ENCODE data around the gene LSAMP. TPM values are rescaled to one million over a fixed set of nuclear protein-coding genes. Genes with fewer than 3 reads are reported as not detected.

LSAMP gene
- total RNA-seq, 1 donor from 2014 or later = not detected

- peaks cover 2% of the 10 kb centered on the region for H3K27me3 Mint-ChIP-seq
- intact Hi-C loops (cut with micrococcal nuclease) = no loop called here
- no peaks in the 10 kb centered on the region for H3K9me3 Mint-ChIP-seq
- H3K4me3 Mint-ChIP-seq = no peak overlapping the region
- no peak for DNase-seq
- no peaks in the 10 kb centered on the region for H3K4me1 Mint-ChIP-seq
- no peaks in the 10 kb centered on the region for H3K36me3 Mint-ChIP-seq (ENCODE audit: low read depth)
- H3K27ac Mint-ChIP-seq = no peak overlapping the region
Measured at GRCh38 chr3:115958526-115958925, 486.8 kb downstream of the LSAMP start.

- Mint-ChIP-seq H3K36me3 (ENCODE audit: low read depth) (no peaks in the 10 kb centered on the region), H3K4me3 (no peak overlapping the region), H3K9me3 (no peaks in the 10 kb centered on the region), H3K4me1 (no peaks in the 10 kb centered on the region), H3K27ac (no peak overlapping the region), H3K27me3 (no peaks in the 10 kb centered on the region)
- intact Hi-C loops (cut with micrococcal nuclease) = no loop called here
- no peak for DNase-seq
Measured at GRCh38 chr3:115947325-115947724, 498.0 kb downstream of the LSAMP start.

- H3K9me3 Mint-ChIP-seq = no peaks in the 10 kb centered on the region
- H3K36me3 Mint-ChIP-seq (ENCODE audit: low read depth) = no peaks in the 10 kb centered on the region
- no peak for DNase-seq
- intact Hi-C loops (cut with micrococcal nuclease) = no loop called here
- H3K27me3 Mint-ChIP-seq = no peaks in the 10 kb centered on the region
- no peak overlapping the region for H3K27ac Mint-ChIP-seq
- H3K4me1 Mint-ChIP-seq = no peaks in the 10 kb centered on the region
- H3K4me3 Mint-ChIP-seq = no peak overlapping the region
Measured at GRCh38 chr3:115943579-115943978, 501.7 kb downstream of the LSAMP start.

- Mint-ChIP-seq H3K27me3 (no peaks in the 10 kb centered on the region), H3K36me3 (ENCODE audit: low read depth) (no peaks in the 10 kb centered on the region), H3K27ac (no peak overlapping the region), H3K4me3 (no peak overlapping the region), H3K4me1 (no peaks in the 10 kb centered on the region), H3K9me3 (no peaks in the 10 kb centered on the region)
- DNase-seq = no peak
- intact Hi-C loops (cut with micrococcal nuclease) = no loop called here
Measured at GRCh38 chr3:115937054-115937453, 508.2 kb downstream of the LSAMP start.

GRCh38 chr3:115932807-115933206 lies 512.5 kb downstream of the LSAMP start:
- H3K4me3 Mint-ChIP-seq = no peak overlapping the region
- H3K36me3 Mint-ChIP-seq (ENCODE audit: low read depth) = no peaks in the 10 kb centered on the region
- no peak for DNase-seq
- intact Hi-C loops (cut with micrococcal nuclease) = no loop called here
- H3K4me1 Mint-ChIP-seq = no peaks in the 10 kb centered on the region
- no peak overlapping the region for H3K27ac Mint-ChIP-seq
- H3K9me3 Mint-ChIP-seq = no peaks in the 10 kb centered on the region
- H3K27me3 Mint-ChIP-seq = no peaks in the 10 kb centered on the region

- Mint-ChIP-seq H3K9me3 (no peaks in the 10 kb centered on the region), H3K27me3 (no peaks in the 10 kb centered on the region), H3K36me3 (ENCODE audit: low read depth) (no peaks in the 10 kb centered on the region), H3K4me3 (no peak overlapping the region), H3K4me1 (no peaks in the 10 kb centered on the region), H3K27ac (no peak overlapping the region)
- DNase-seq = no peak
- intact Hi-C loops (cut with micrococcal nuclease) = no loop called here
Measured at GRCh38 chr3:115931581-115931980, 513.7 kb downstream of the LSAMP start.

GRCh38 chr3:115930922-115931321 lies 514.4 kb downstream of the LSAMP start:
- Mint-ChIP-seq H3K4me3 (no peak overlapping the region), H3K27ac (no peak overlapping the region), H3K4me1 (no peaks in the 10 kb centered on the region), H3K36me3 (ENCODE audit: low read depth) (no peaks in the 10 kb centered on the region), H3K27me3 (no peaks in the 10 kb centered on the region), H3K9me3 (no peaks in the 10 kb centered on the region)
- intact Hi-C loops (cut with micrococcal nuclease) = no loop called here
- no peak for DNase-seq

GRCh38 chr3:115930168-115930567 lies 515.1 kb downstream of the LSAMP start:
- Mint-ChIP-seq H3K27me3 (no peaks in the 10 kb centered on the region), H3K4me1 (no peaks in the 10 kb centered on the region), H3K4me3 (no peak overlapping the region), H3K36me3 (ENCODE audit: low read depth) (no peaks in the 10 kb centered on the region), H3K27ac (no peak overlapping the region), H3K9me3 (no peaks in the 10 kb centered on the region)
- intact Hi-C loops (cut with micrococcal nuclease) = no loop called here
- DNase-seq = no peak

GRCh38 chr3:115928376-115928775 lies 516.9 kb downstream of the LSAMP start:
- no peak overlapping the region for H3K4me3 Mint-ChIP-seq
- DNase-seq = no peak
- intact Hi-C loops (cut with micrococcal nuclease) = no loop called here
- H3K36me3 Mint-ChIP-seq (ENCODE audit: low read depth) = no peaks in the 10 kb centered on the region
- H3K9me3 Mint-ChIP-seq = no peaks in the 10 kb centered on the region
- H3K27me3 Mint-ChIP-seq = no peaks in the 10 kb centered on the region
- H3K27ac Mint-ChIP-seq = no peak overlapping the region
- H3K4me1 Mint-ChIP-seq = no peaks in the 10 kb centered on the region

- no peaks in the 10 kb centered on the region for H3K4me1 Mint-ChIP-seq
- H3K27me3 Mint-ChIP-seq = no peaks in the 10 kb centered on the region
- no peak for DNase-seq
- H3K27ac Mint-ChIP-seq = no peak overlapping the region
- intact Hi-C loops (cut with micrococcal nuclease) = no loop called here
- no peaks in the 10 kb centered on the region for H3K9me3 Mint-ChIP-seq
- no peaks in the 10 kb centered on the region for H3K36me3 Mint-ChIP-seq (ENCODE audit: low read depth)
- no peak overlapping the region for H3K4me3 Mint-ChIP-seq
Measured at GRCh38 chr3:115927197-115927596, 518.1 kb downstream of the LSAMP start.

- Mint-ChIP-seq H3K9me3 (no peaks in the 10 kb centered on the region), H3K27me3 (no peaks in the 10 kb centered on the region), H3K4me1 (no peaks in the 10 kb centered on the region), H3K4me3 (no peak overlapping the region), H3K27ac (no peak overlapping the region), H3K36me3 (ENCODE audit: low read depth) (no peaks in the 10 kb centered on the region)
- no peak for DNase-seq
- intact Hi-C loops (cut with micrococcal nuclease) = no loop called here
Measured at GRCh38 chr3:115922681-115923347, 522.5 kb downstream of the LSAMP start.

- H3K27ac Mint-ChIP-seq = no peak overlapping the region
- no peaks in the 10 kb centered on the region for H3K36me3 Mint-ChIP-seq (ENCODE audit: low read depth)
- no peak overlapping the region for H3K4me3 Mint-ChIP-seq
- no peaks in the 10 kb centered on the region for H3K4me1 Mint-ChIP-seq
- no peaks in the 10 kb centered on the region for H3K9me3 Mint-ChIP-seq
- intact Hi-C loops (cut with micrococcal nuclease) = no loop called here
- H3K27me3 Mint-ChIP-seq = no peaks in the 10 kb centered on the region
- DNase-seq = no peak
Measured at GRCh38 chr3:115921711-115922110, 523.6 kb downstream of the LSAMP start.

GRCh38 chr3:115918900-115919299 lies 526.4 kb downstream of the LSAMP start:
- H3K27ac Mint-ChIP-seq = no peak overlapping the region
- no peaks in the 10 kb centered on the region for H3K4me1 Mint-ChIP-seq
- no peaks in the 10 kb centered on the region for H3K9me3 Mint-ChIP-seq
- no peak overlapping the region for H3K4me3 Mint-ChIP-seq
- DNase-seq = no peak
- H3K27me3 Mint-ChIP-seq = no peaks in the 10 kb centered on the region
- intact Hi-C loops (cut with micrococcal nuclease) = no loop called here
- H3K36me3 Mint-ChIP-seq (ENCODE audit: low read depth) = no peaks in the 10 kb centered on the region

- H3K9me3 Mint-ChIP-seq = no peaks in the 10 kb centered on the region
- H3K4me3 Mint-ChIP-seq = no peak overlapping the region
- no peaks in the 10 kb centered on the region for H3K36me3 Mint-ChIP-seq (ENCODE audit: low read depth)
- intact Hi-C loops (cut with micrococcal nuclease) = no loop called here
- no peaks in the 10 kb centered on the region for H3K27me3 Mint-ChIP-seq
- no peak for DNase-seq
- H3K27ac Mint-ChIP-seq = no peak overlapping the region
- H3K4me1 Mint-ChIP-seq = no peaks in the 10 kb centered on the region
Measured at GRCh38 chr3:115916866-115917265, 528.4 kb downstream of the LSAMP start.

- H3K9me3 Mint-ChIP-seq = no peaks in the 10 kb centered on the region
- no peaks in the 10 kb centered on the region for H3K27me3 Mint-ChIP-seq
- DNase-seq = no peak
- H3K4me1 Mint-ChIP-seq = no peaks in the 10 kb centered on the region
- intact Hi-C loops (cut with micrococcal nuclease) = no loop called here
- H3K27ac Mint-ChIP-seq = no peak overlapping the region
- H3K36me3 Mint-ChIP-seq (ENCODE audit: low read depth) = no peaks in the 10 kb centered on the region
- no peak overlapping the region for H3K4me3 Mint-ChIP-seq
Measured at GRCh38 chr3:115915061-115915460, 530.2 kb downstream of the LSAMP start.

Data from activated CD4-positive, alpha-beta T cell treated with anti-CD3 and anti-CD28 coated beads, Interleukin-2, amount 10 ng/mL, durations not matched to agents 24 days and 14 days (primary cell).